Liver (tissue), 9 donors: ENCODE results near the gene FRYL. TPM values are rescaled to one million over a fixed set of nuclear protein-coding genes. Genes with fewer than 3 reads are reported as not detected.

ENCODE experiments used
- DNase-seq: peaks from one replicate; pipeline ENCODE4 v3.0.0-alpha.2; 2017; ENCODE audit warnings: low spot score
- H3K27ac ChIP-seq, 2 donors: one replicate each; pipeline ENCODE4 v1.7.0; 2013; ENCODE audit warnings: inconsistent platforms in 2 of 2, low read length in 2 of 2, control low read depth in 1 of 2, low read depth in 1 of 2, mild to moderate bottlenecking in 1 of 2
- H3K27me3 ChIP-seq, 4 donors: one replicate each; pipeline versions ENCODE4 v1.6.1 to v1.7.0; 2013; ENCODE audit warnings: low read length in 3 of 4, inconsistent platforms in 1 of 4, mild to moderate bottlenecking in 1 of 4, moderate library complexity in 1 of 4; ENCODE audit not compliant: control insufficient read depth in 4 of 4, insufficient read depth in 4 of 4
- H3K36me3 ChIP-seq, 4 donors: one replicate each; pipeline versions ENCODE4 v1.6.1 to v1.7.0; 2013; ENCODE audit warnings: low read length in 3 of 4, mild to moderate bottlenecking in 3 of 4, low read depth in 1 of 4, moderate library complexity in 1 of 4; ENCODE audit not compliant: control insufficient read depth in 4 of 4, insufficient read depth in 3 of 4
- H3K4me1 ChIP-seq, 4 donors: one replicate each; pipeline versions ENCODE4 v1.6.1 to v1.7.0; 2013; ENCODE audit warnings: low read length in 3 of 4, mild to moderate bottlenecking in 3 of 4, moderate library complexity in 1 of 4; ENCODE audit not compliant: control insufficient read depth in 4 of 4, insufficient read depth in 4 of 4
- H3K4me3 ChIP-seq, 3 donors: one replicate each; pipeline versions ENCODE4 v1.6.1 to v1.7.0; 2013; ENCODE audit warnings: low read length in 3 of 3, control low read depth in 1 of 3, low read depth in 1 of 3, mild to moderate bottlenecking in 1 of 3
- H3K9ac ChIP-seq, 2 donors: one replicate each; pipeline ENCODE4 v1.7.0; 2013; ENCODE audit warnings: low read length in 2 of 2, mild to moderate bottlenecking in 2 of 2, moderate library complexity in 2 of 2, control low read depth in 1 of 2, low read depth in 1 of 2
- H3K9me3 ChIP-seq, 4 donors: one replicate each; pipeline versions ENCODE4 v1.6.1 to v1.7.0; 2013; ENCODE audit warnings: low read length in 3 of 4; ENCODE audit not compliant: control insufficient read depth in 4 of 4
- CTCF ChIP-seq: fragments of 150-350 bp; IDR thresholded peaks from 2 replicates; pipeline ENCODE4 v1.5.1; 2017; ENCODE audit warnings: improper control_type of control experiment, low read depth, low read length; ENCODE audit not compliant: missing input control
- EGR1 ChIP-seq, 2 donors: IDR thresholded peaks; 2 replicates each; pipeline ENCODE4 v1.6.1; 2016 to 2018; ENCODE audit warnings: antibody characterized with exemption in 2 of 2, low read depth in 2 of 2
- GABPA ChIP-seq, 2 donors: IDR thresholded peaks in 1 of 2; conservative IDR thresholded peaks in 1 of 2; 2 replicates each; pipeline ENCODE4 v1.6.1; 2016; ENCODE audit warnings: antibody characterized with exemption in 2 of 2, mild to moderate bottlenecking in 1 of 2, moderate library complexity in 1 of 2
- HNF4A ChIP-seq, 2 donors: conservative IDR thresholded peaks; 2 replicates each; pipeline ENCODE4 v1.6.1; 2016; ENCODE audit warnings: antibody characterized with exemption in 2 of 2, mild to moderate bottlenecking in 2 of 2
- JUND ChIP-seq, 2 donors: IDR thresholded peaks; 2 replicates each; pipeline ENCODE4 v1.6.1; 2016; ENCODE audit warnings: antibody characterized with exemption in 2 of 2
- NR2F2 ChIP-seq: IDR thresholded peaks from 2 replicates; pipeline ENCODE4 v1.6.1; 2016; ENCODE audit warnings: antibody characterized with exemption
- REST ChIP-seq: IDR thresholded peaks from 2 replicates; pipeline ENCODE4 v1.6.1; 2016; ENCODE audit warnings: antibody characterized with exemption, mild to moderate bottlenecking
- SP1 ChIP-seq: IDR thresholded peaks from 2 replicates; pipeline ENCODE4 v1.6.1; 2018; ENCODE audit warnings: antibody characterized with exemption, mild to moderate bottlenecking
- YY1 ChIP-seq: IDR thresholded peaks from 2 replicates; pipeline ENCODE4 v1.6.1; 2016; ENCODE audit warnings: antibody characterized with exemption, mild to moderate bottlenecking
- WGBS: extraction: QIAGEN DNeasy Blood & Tissue Kit; methylation state at CpG from one replicate; pipeline ENCODE4 v1.1.7; 2013; 5-methylcytosine and 5-hydroxymethylcytosine counted together
- polyA plus RNA-seq, 2 donors: library from polyadenylated mRNA; stranded (reverse) in 1 of 2; unstranded in 1 of 2; fragments of 200-250 nt in 1 of 2; fragments of >200 nt in 1 of 2; fragmentation: Nextera tagmentation in 1 of 2; extraction: Ambion mirVana in 1 of 2; gene quantifications; one replicate each; pipeline versions ENCODE4 v1.2.1 to v1.2.3, GENCODE V29; 2013 to 2015
- total RNA-seq, 2 donors: library from RNA; depleted of rRNA; stranded (reverse); fragments of >200 nt; gene quantifications; one replicate each; pipeline ENCODE4 v1.2.3, GENCODE V29; 2014
- TF ChIP-seq, protein P1 (sequence below): IDR thresholded peaks from 2 replicates; pipeline ENCODE4 v1.6.1; 2016; ENCODE audit warnings: antibody characterized with exemption
- donor health status: healthy.
- donor health status: healthy.
- donor health status: healthy.
- donor health status: healthy.
- donor health status: healthy.

The FRYL gene
- total and polyA plus RNA-seq, 4 donors: 5.3 to 79.0 (median 27.2) TPM

DNA sequence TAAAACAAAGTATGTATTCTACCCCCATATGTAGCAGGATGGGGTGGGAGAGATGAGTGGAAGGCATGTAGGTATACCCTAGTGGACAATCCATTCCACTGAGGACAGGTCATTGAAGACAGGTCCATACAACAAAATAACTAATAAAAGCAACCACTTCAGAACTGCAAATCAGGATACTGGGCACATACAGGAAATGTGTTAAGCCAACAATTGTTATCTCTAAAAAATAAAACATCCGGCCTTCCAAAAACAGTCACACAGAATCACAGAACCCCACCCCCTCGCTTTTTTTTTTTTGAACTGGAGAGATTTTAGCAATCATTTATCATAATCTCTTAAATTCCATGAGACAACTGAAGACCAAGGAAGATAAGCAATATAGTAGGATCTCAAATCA is 112.9 kb downstream of the FRYL start:
- H3K36me3 ChIP-seq: no peaks in the 10 kb centered on the region
- WGBS: 67% methylated on average over 2 of the region's 2 CpGs
- no peak overlapping the region for H3K4me3 ChIP-seq
- peaks cover 0 to 3% (median 0%) of the 10 kb centered on the region in 4 donors for H3K4me1 ChIP-seq
- H3K27ac ChIP-seq: no peak overlapping the region
- TF ChIP-seq JUND (IDR thresholded peaks at IDR 0.05) (no peak), HNF4A (conservative IDR thresholded peaks at IDR 0.05) (no peak), YY1 (no peak), EGR1 (IDR thresholded peaks at IDR 0.05; ENCODE audit: low read depth in 2 of 2) (no peak)
- no peak overlapping the region for H3K9ac ChIP-seq
- no peak for DNase-seq
- H3K27me3 ChIP-seq: no peaks in the 10 kb centered on the region
- no peaks in the 10 kb centered on the region for H3K9me3 ChIP-seq

DNA sequence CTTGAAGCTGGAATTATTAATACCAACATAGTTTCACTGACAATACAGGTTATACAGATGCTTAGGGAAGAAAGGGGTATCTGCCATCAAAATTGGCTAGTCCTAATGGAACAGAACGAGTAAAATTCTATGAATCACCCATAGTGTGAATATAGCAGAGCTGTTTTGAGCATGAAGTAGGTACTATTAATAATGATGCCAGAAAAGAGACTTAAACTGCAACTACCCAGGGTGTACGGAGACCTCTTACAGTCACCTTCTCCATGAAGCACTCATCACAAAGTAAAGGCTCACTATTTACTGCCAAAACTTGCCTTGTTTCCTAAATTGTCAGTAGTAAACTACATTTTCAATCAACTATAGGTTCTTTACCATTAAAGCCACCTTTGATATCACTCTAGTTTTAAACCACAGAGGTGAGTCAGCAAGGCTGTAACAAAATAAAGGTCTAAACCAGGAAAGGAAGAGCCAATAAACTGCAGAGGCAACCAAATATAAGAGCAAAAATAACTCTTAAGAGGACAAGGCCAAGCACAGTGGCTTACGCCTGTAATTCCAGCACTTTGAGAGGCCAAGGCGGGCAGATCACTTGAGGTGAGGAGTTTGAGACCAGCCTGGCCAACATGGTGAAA is 114.4 kb downstream of the FRYL start:
- 89% methylated on average over 4 of the region's 4 CpGs for WGBS
- H3K9ac ChIP-seq: no peak overlapping the region
- H3K27ac ChIP-seq: no peak overlapping the region

More for the DNA sequence above, 114.4 kb downstream of the FRYL start:
- Histone ChIP-seq H3K9me3 (no peaks in the 10 kb centered on the region), H3K27me3 (no peaks in the 10 kb centered on the region), H3K4me3 (no peak overlapping the region), H3K4me1 (peaks cover 0 to 3% (median 0%) of the 10 kb centered on the region in 4 donors), H3K36me3 (no peaks in the 10 kb centered on the region)
- DNase-seq: no peak
- TF ChIP-seq JUND (IDR thresholded peaks at IDR 0.05): no peak
- no peak for TF ChIP-seq NR2F2
- no peak for TF ChIP-seq REST
- TF ChIP-seq GABPA (IDR thresholded peaks at IDR 0.05 in 1 of 2, conservative IDR thresholded peaks at IDR 0.05 in 1 of 2): no peak
- no peak for TF ChIP-seq SP1
- TF ChIP-seq, protein P1, sequence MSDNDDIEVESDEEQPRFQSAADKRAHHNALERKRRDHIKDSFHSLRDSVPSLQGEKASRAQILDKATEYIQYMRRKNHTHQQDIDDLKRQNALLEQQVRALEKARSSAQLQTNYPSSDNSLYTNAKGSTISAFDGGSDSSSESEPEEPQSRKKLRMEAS: no peak
- no peak for TF ChIP-seq CTCF
